Prostate gland (tissue), 2 donors: ENCODE measurements around the gene AGAP5.

Experiments used
- POLR2A ChIP-seq: fragments of 450-650 bp; IDR thresholded peaks from one replicate; pipeline ENCODE4 v1.6.1; 2016; ENCODE audit warnings: antibody characterized with exemption, mild to moderate bottlenecking
- POLR2AphosphoS5 ChIP-seq: sonication (generic); formaldehyde crosslinking; IDR thresholded peaks from one replicate; pipeline ENCODE4 v1.6.1; 2017; ENCODE audit warnings: antibody characterized with exemption
- TF ChIP-seq, protein P1 (sequence below), 4 experiments: fragments of 200-600 bp in 2 of 4; fragments of 450-650 bp in 2 of 4; sonication (generic) in 2 of 4; IDR thresholded peaks; 1 replicate in 3 of 4; 2 replicates in 1 of 4; pipeline ENCODE4 v1.5.1; 2016 to 2019; ENCODE audit warnings: antibody characterized with exemption in 4 of 4, mild to moderate bottlenecking in 2 of 4, moderate library complexity in 2 of 4

DNA sequence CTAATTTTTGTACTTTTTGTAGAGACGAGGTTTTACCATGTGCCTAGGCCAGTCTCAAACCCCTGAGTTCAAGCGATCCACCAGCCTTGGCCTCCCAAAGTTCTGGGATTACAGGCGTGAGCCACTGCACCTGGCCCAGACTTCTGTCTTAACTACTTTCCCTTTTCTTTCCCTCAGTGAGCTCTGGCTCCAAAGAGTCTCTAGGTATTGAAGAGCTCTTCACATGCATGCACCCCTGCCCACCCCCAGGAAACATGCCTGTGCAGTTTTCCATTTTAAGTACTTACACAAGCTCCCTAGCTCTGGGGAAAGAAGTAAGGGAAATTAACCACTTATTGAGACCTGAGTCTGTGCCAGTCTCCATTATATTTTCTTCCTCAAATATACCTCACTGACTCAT is 58.6 kb downstream of the AGAP5 start:
- TF ChIP-seq, protein P1, sequence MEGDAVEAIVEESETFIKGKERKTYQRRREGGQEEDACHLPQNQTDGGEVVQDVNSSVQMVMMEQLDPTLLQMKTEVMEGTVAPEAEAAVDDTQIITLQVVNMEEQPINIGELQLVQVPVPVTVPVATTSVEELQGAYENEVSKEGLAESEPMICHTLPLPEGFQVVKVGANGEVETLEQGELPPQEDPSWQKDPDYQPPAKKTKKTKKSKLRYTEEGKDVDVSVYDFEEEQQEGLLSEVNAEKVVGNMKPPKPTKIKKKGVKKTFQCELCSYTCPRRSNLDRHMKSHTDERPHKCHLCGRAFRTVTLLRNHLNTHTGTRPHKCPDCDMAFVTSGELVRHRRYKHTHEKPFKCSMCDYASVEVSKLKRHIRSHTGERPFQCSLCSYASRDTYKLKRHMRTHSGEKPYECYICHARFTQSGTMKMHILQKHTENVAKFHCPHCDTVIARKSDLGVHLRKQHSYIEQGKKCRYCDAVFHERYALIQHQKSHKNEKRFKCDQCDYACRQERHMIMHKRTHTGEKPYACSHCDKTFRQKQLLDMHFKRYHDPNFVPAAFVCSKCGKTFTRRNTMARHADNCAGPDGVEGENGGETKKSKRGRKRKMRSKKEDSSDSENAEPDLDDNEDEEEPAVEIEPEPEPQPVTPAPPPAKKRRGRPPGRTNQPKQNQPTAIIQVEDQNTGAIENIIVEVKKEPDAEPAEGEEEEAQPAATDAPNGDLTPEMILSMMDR (IDR thresholded peaks at IDR 0.05): no peak
- TF ChIP-seq POLR2AphosphoS5 (no peak), POLR2A (no peak)
